Measurements from ENCODE around the gene TSSC4.

Gene TSSC4

GRCh38 chr11:2431395-2431794 lies 30.8 kb downstream of the TSSC4 start:
- DNase-seq (ENCODE audit: extremely low read depth in 1 of 2, low read depth in 1 of 2), result no peak

GRCh38 chr11:2432171-2432621 lies 31.6 kb downstream of the TSSC4 start:
- no peak for DNase-seq (ENCODE audit: extremely low read depth in 1 of 2, low read depth in 1 of 2)

- DNase-seq (ENCODE audit: extremely low read depth in 1 of 2, low read depth in 1 of 2), result no peak
Observed at GRCh38 chr11:2432628-2433071, 32.1 kb downstream of the TSSC4 start.

- no peak for DNase-seq (ENCODE audit: extremely low read depth in 1 of 2, low read depth in 1 of 2)
Observed at GRCh38 chr11:2433106-2433925, 32.8 kb downstream of the TSSC4 start.

GRCh38 chr11:2434008-2434407 lies 33.5 kb downstream of the TSSC4 start:
- DNase-seq (ENCODE audit: extremely low read depth in 1 of 2, low read depth in 1 of 2), result no peak

GRCh38 chr11:2434506-2435255 lies 34.1 kb downstream of the TSSC4 start:
- DNase-seq (ENCODE audit: extremely low read depth in 1 of 2, low read depth in 1 of 2), result no peak

GRCh38 chr11:2435288-2436012 lies 34.9 kb downstream of the TSSC4 start:
- DNase-seq (ENCODE audit: extremely low read depth in 1 of 2, low read depth in 1 of 2), result no peak

- no peak for DNase-seq (ENCODE audit: extremely low read depth in 1 of 2, low read depth in 1 of 2)
Observed at GRCh38 chr11:2436013-2436520, 35.5 kb downstream of the TSSC4 start.

- no peak for DNase-seq (ENCODE audit: extremely low read depth in 1 of 2, low read depth in 1 of 2)
Observed at GRCh38 chr11:2436521-2437031, 36.0 kb downstream of the TSSC4 start.

- DNase-seq (ENCODE audit: extremely low read depth in 1 of 2, low read depth in 1 of 2), result no peak
Observed at GRCh38 chr11:2437516-2437915, 37.0 kb downstream of the TSSC4 start.

GRCh38 chr11:2439820-2440219 lies 39.3 kb downstream of the TSSC4 start:
- no peak for DNase-seq (ENCODE audit: extremely low read depth in 1 of 2, low read depth in 1 of 2)

GRCh38 chr11:2440646-2441045 lies 40.1 kb downstream of the TSSC4 start:
- DNase-seq (ENCODE audit: extremely low read depth in 1 of 2, low read depth in 1 of 2), result no peak

GRCh38 chr11:2441171-2441570 lies 40.6 kb downstream of the TSSC4 start:
- DNase-seq (ENCODE audit: extremely low read depth in 1 of 2, low read depth in 1 of 2), result no peak

GRCh38 chr11:2442589-2442988 lies 42.0 kb downstream of the TSSC4 start:
- no peak for DNase-seq (ENCODE audit: extremely low read depth in 1 of 2, low read depth in 1 of 2)

- no peak for DNase-seq (ENCODE audit: extremely low read depth in 1 of 2, low read depth in 1 of 2)
Observed at GRCh38 chr11:2443406-2443805, 42.9 kb downstream of the TSSC4 start.

GRCh38 chr11:2443881-2444820 lies 43.6 kb downstream of the TSSC4 start, which contains the start of gene TRPM5:
Gene TRPM5, minus strand, starts transcription at chr11:2444514. Its CDS starts 21,478 bp downstream, at chr11:2423036.
- peak in 1 of 2 donors; percentile 62 for DNase-seq (ENCODE audit: extremely low read depth in 1 of 2, low read depth in 1 of 2)

GRCh38 chr11:2444821-2445745 lies 44.5 kb downstream of the TSSC4 start, which contains the start of gene KCNQ1:
Gene KCNQ1, plus strand, starts transcription at chr11:2445008. Its CDS starts 91 bp downstream, at chr11:2445099.
- no peak for DNase-seq (ENCODE audit: extremely low read depth in 1 of 2, low read depth in 1 of 2)

- DNase-seq (ENCODE audit: extremely low read depth in 1 of 2, low read depth in 1 of 2), result no peak
Observed at GRCh38 chr11:2445746-2446551, 45.4 kb downstream of the TSSC4 start.
